Uterus (tissue), 2 donors: ENCODE measurements around the gene EXOC6.

Experiments
- CTCF ChIP-seq, 4 experiments: fragments of 200-600 bp in 2 of 4; fragments of 450-650 bp in 2 of 4; sonication (generic) in 2 of 4; IDR thresholded peaks; one replicate each; pipeline ENCODE4 v1.5.1; 2016 to 2019; ENCODE audit warnings: antibody characterized with exemption in 4 of 4, mild to moderate bottlenecking in 2 of 4, moderate library complexity in 1 of 4
- POLR2A ChIP-seq, 2 donors: fragments of 450-650 bp; IDR thresholded peaks; one replicate each; pipeline ENCODE4 v1.6.1; 2016; ENCODE audit warnings: antibody characterized with exemption in 2 of 2, mild to moderate bottlenecking in 1 of 2, moderate library complexity in 1 of 2

- TF ChIP-seq CTCF (IDR thresholded peaks at IDR 0.05) (no peak), POLR2A (IDR thresholded peaks at IDR 0.05) (no peak)
These were observed 8.9 kb upstream of the EXOC6 start for GRCh38 chr10:92839191-92840085.
